Kidney (tissue), 14 donors: ENCODE results near the gene CD320. TPM values are rescaled to one million over a fixed set of nuclear protein-coding genes. Genes with fewer than 3 reads are reported as not detected.
"Not testable (repeated sequence)": the region's sequence is repeated elsewhere in the genome, so short reads cannot be mapped to it uniquely, and the experiment has no call there.

ENCODE experiments used
- DNase-seq, 5 donors: peaks; one replicate each; pipeline ENCODE4 v3.0.0-alpha.2; 2013 to 2020
- FAIRE-seq: peaks from 2 replicates; lab custom pipeline; 2012; peaks lifted over from hg19 to GRCh38; lab: Jason Lieb, UNC
- H3K27ac ChIP-seq, 2 donors: one replicate each; pipeline ENCODE4 v1.7.0; 2013; ENCODE audit warnings: low read depth in 2 of 2, low read length in 2 of 2, inconsistent platforms in 1 of 2
- H3K27me3 ChIP-seq: one replicate; pipeline ENCODE4 v1.7.1; 2013; ENCODE audit warnings: low read length, inconsistent platforms; ENCODE audit not compliant: control insufficient read depth, insufficient read depth
- H3K36me3 ChIP-seq, 3 donors: one replicate each; pipeline versions ENCODE4 v1.7.0 to v1.7.1; 2013; ENCODE audit warnings: low read length in 3 of 3, control low read depth in 1 of 3, inconsistent platforms in 1 of 3; ENCODE audit not compliant: insufficient read depth in 3 of 3, control insufficient read depth in 2 of 3
- H3K4me1 ChIP-seq, 3 donors: one replicate each; pipeline versions ENCODE4 v1.7.0 to v1.7.1; 2013; ENCODE audit warnings: low read length in 3 of 3, inconsistent platforms in 1 of 3, low read depth in 1 of 3; ENCODE audit not compliant: control insufficient read depth in 2 of 3, insufficient read depth in 2 of 3
- H3K4me3 ChIP-seq, 3 donors: one replicate each; pipeline versions ENCODE4 v1.7.0 to v1.8.1; 2013; ENCODE audit warnings: low read length in 3 of 3, control low read depth in 1 of 3, inconsistent platforms in 1 of 3
- H3K9ac ChIP-seq, 3 donors: one replicate each; pipeline versions ENCODE4 v1.7.0 to v1.7.1; 2013; ENCODE audit warnings: low read length in 3 of 3, control low read depth in 1 of 3, inconsistent platforms in 1 of 3
- H3K9me3 ChIP-seq, 3 donors: one replicate each; pipeline versions ENCODE4 v1.7.0 to v1.7.1; 2013; ENCODE audit warnings: low read length in 3 of 3, control low read depth in 1 of 3, inconsistent platforms in 1 of 3; ENCODE audit not compliant: control insufficient read depth in 2 of 3, insufficient read depth in 1 of 3
- intact Hi-C: fragments of 100-400 bp; cut with DNase I; formaldehyde crosslinking; loops from one replicate; pipeline ENCODE4 v1.11.1; 2022
- polyA plus RNA-seq: library from polyadenylated mRNA; stranded (reverse); fragments of 350-450 nt; fragmentation: Illumina TruSeq; extraction: RNeasy Lipid Tissue Mini Kit (QIAGEN cat#74804); gene quantifications from one replicate; pipeline ENCODE4 v1.2.3, GENCODE V29; 2014; ENCODE audit warnings: low read depth, low replicate concordance; ENCODE audit not compliant: insufficient read depth
- total RNA-seq: library from RNA; stranded (reverse); fragmentation: NEBNext Ultra II Directional; extraction: Animal tissue kit (Norgen Biotek cat#: 25700); gene quantifications from one replicate; pipeline ENCODE4 v1.2.1, GENCODE V29; 2021
- TF ChIP-seq, protein P1 (sequence below): IDR thresholded peaks from 3 replicates; pipeline ENCODE4 v1.5.1; 2012; ENCODE audit warnings: mild to moderate bottlenecking, moderate library complexity, borderline replicate concordance; ENCODE audit not compliant: insufficient read depth; ENCODE audit errors: extremely low read depth
- donor health status: control.
- donor health status: control.
- donor health status: control.
- donor health status: control.
- donor health status: control.
- donor health status: DM: yes; HTN: yes; CAD: no.
- donor health status: Normal renal cell carcinoma (clear cell type).

CD320 gene
- total and polyA plus RNA-seq, 2 donors from 2014 or later = 26.1 to 63.1 TPM

GRCh38 chr19:8269724-8270123 lies 38.4 kb downstream of the CD320 start:
- no peak overlapping the region for H3K9ac ChIP-seq
- DNase-seq = no peak
- peaks cover 0 to 3% (median 0%) of the 10 kb centered on the region in 3 donors for H3K4me1 ChIP-seq
- intact Hi-C loops = no loop called here
- H3K9me3 ChIP-seq = no peaks in the 10 kb centered on the region
- H3K4me3 ChIP-seq = no peak overlapping the region
- no peak overlapping the region for H3K27ac ChIP-seq
- H3K27me3 ChIP-seq = no peaks in the 10 kb centered on the region
- no peaks in the 10 kb centered on the region for H3K36me3 ChIP-seq
- TF ChIP-seq, protein P1, sequence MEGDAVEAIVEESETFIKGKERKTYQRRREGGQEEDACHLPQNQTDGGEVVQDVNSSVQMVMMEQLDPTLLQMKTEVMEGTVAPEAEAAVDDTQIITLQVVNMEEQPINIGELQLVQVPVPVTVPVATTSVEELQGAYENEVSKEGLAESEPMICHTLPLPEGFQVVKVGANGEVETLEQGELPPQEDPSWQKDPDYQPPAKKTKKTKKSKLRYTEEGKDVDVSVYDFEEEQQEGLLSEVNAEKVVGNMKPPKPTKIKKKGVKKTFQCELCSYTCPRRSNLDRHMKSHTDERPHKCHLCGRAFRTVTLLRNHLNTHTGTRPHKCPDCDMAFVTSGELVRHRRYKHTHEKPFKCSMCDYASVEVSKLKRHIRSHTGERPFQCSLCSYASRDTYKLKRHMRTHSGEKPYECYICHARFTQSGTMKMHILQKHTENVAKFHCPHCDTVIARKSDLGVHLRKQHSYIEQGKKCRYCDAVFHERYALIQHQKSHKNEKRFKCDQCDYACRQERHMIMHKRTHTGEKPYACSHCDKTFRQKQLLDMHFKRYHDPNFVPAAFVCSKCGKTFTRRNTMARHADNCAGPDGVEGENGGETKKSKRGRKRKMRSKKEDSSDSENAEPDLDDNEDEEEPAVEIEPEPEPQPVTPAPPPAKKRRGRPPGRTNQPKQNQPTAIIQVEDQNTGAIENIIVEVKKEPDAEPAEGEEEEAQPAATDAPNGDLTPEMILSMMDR = no peak
- no peak for FAIRE-seq

- Histone ChIP-seq H3K27me3 (no peaks in the 10 kb centered on the region), H3K27ac (no peak overlapping the region), H3K36me3 (no peaks in the 10 kb centered on the region), H3K4me1 (peaks cover 0 to 3% (median 0%) of the 10 kb centered on the region in 3 donors), H3K9me3 (no peaks in the 10 kb centered on the region), H3K4me3 (no peak overlapping the region), H3K9ac (no peak overlapping the region)
- DNase-seq = no peak
- intact Hi-C loops = no loop called here
- TF ChIP-seq, protein P1 = no peak
- no peak for FAIRE-seq
Observed at GRCh38 chr19:8265872-8266271, 42.3 kb downstream of the CD320 start.

GRCh38 chr19:8264248-8264647 lies 43.9 kb downstream of the CD320 start:
- peak in 1 of 5 donors; percentile 6 for DNase-seq
- intact Hi-C loops, FAIRE-seq, H3K27me3 ChIP-seq, H3K9ac ChIP-seq, H3K9me3 ChIP-seq, H3K4me3 ChIP-seq, H3K4me1 ChIP-seq, H3K36me3 ChIP-seq, H3K27ac ChIP-seq: not testable (repeated sequence)

- no peaks in the 10 kb centered on the region for H3K36me3 ChIP-seq
- H3K4me1 ChIP-seq = no peaks in the 10 kb centered on the region
- H3K4me3 ChIP-seq = no peak overlapping the region
- peak in 1 of 5 donors; percentile 33 for DNase-seq
- no peak overlapping the region for H3K9ac ChIP-seq
- H3K27ac ChIP-seq = no peak overlapping the region
- TF ChIP-seq, protein P1 = no peak
- FAIRE-seq = no peak
- no peaks in the 10 kb centered on the region for H3K27me3 ChIP-seq
- intact Hi-C loops = no loop called here
- no peaks in the 10 kb centered on the region for H3K9me3 ChIP-seq
Observed at GRCh38 chr19:8262431-8262830, 45.7 kb downstream of the CD320 start.
